Renal cortex interstitium (tissue), 11 donors: ENCODE data around the gene IGSF21. TPM values are rescaled to one million over a fixed set of nuclear protein-coding genes. Genes with fewer than 3 reads are reported as not detected.

ENCODE experiments used
- DNase-seq, 11 donors: peaks; one replicate each; pipeline ENCODE4 v3.0.0-alpha.2; 2013; ENCODE audit warnings: low read depth in 9 of 11, low spot score in 4 of 11; ENCODE audit errors: extremely low read depth in 1 of 11
- polyA plus RNA-seq, 3 donors: library from polyadenylated mRNA; unstranded; fragments of 120-200 nt; gene quantifications; one replicate each; pipeline ENCODE4 v1.2.1, GENCODE V29; 2013; ENCODE audit not compliant: insufficient read length in 3 of 3

The IGSF21 gene
- polyA plus RNA-seq, 3 donors = 0.22 to 0.26 (median 0.26) TPM

DNA sequence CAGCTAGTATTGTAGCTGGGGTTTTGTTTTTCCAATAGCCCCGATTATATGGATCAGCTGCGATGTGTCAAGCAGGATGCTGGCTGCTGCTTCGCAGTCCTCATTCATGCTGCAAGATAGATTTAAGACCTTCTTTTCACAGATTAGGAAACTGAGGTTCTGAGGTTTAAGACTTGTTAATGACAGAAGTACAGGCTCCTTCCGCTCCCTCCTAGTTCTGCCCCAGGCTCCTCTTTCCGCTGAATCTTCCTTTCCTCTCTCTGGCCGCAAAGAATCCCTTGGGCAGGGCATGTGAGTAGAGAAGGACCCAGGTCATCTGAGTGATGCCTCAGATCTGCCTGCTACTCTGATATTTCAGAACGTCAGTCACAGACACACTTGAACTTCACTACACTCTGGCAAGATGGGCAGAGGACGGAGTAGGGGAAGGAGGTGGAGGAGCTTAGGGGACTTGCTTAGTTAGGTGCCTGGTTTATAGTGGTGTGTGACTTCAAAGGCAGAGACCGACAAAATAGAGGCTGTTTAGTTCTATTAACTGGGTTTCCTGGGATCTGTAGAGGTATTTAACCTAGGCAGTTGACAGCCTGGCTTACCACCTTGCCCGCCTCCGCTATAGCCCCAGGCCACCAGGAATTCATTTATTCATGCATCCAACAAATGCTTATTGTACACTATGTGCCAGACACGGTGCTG, 4.2 kb downstream of the IGSF21 start:
- no peak for DNase-seq

GRCh38 chr1:18112611-18113010, 5.0 kb downstream of the IGSF21 start:
- DNase-seq = no peak

DNA sequence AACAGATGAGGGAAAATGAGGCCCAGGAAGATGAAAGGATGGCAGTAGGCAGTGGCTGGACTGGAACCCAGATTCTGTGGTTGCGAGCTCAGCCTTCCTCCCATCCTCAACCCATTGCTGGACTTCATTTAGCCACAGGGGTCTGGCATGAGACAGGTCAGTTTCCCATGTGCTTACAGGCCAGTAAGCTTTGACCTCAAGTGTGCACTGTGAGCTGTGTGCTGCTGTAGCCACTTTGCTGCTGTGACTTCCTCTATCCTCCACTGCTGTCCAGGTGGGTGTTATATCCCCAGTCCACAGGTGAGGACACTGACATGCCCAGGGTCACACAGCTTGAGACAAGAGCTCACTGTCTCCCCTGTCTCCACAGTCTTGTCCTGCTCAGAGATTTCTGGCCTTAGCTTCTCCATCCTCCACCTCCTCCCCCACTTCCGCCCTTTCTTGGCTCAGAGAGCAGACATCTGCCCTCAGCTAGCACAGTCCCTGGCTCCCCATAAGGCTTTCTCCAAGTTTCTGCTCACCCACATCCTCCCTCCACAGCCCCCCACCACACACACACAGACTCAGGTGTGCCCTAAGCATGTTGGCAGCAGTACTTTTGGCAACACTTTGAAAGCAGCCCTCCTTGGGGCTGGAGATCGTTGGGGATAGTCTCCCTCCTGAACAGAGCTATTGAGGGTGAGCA, 7.3 kb downstream of the IGSF21 start:
- no peak for DNase-seq

DNA sequence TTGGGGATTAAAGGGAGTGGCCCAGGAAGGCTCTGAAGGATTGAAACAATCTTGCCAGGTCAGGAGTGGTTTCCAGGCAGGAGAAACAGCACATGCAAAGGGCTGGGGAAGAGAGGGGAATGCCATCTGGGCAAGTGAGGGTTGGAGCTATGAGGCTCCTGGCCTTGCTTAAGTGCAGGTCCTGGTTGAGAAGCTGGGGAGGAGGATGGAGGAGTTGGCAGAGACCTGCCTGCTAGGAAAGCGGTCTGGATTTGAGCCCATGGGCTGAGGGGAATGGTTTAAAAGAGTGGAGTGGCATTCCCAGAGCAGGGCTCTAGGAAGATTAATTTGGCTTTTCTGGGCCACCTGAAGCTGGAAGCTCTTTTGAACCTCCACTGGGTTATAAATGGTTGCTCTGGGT, 9.2 kb downstream of the IGSF21 start:
- DNase-seq = no peak

DNA sequence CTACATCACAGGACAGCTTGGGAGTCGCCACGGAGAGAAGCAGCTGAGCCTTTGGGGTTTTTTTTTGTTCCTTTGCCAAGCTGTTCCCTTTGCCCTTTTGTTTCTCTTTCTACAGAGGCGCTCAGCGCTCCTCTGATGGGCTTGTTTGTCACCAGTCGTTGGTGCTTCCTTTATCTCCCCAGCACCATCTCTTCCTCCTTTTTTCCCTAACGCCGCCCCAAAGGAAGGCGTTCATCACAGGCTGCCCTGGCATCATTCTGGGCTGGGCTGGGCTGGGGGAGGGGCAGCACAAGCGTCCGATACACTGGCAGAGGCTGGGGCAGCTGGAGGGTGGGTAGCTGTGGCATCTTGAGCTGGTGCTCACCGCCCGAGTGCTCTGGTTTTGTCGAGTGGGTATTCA, 10.5 kb downstream of the IGSF21 start:
- DNase-seq = no peak

DNA sequence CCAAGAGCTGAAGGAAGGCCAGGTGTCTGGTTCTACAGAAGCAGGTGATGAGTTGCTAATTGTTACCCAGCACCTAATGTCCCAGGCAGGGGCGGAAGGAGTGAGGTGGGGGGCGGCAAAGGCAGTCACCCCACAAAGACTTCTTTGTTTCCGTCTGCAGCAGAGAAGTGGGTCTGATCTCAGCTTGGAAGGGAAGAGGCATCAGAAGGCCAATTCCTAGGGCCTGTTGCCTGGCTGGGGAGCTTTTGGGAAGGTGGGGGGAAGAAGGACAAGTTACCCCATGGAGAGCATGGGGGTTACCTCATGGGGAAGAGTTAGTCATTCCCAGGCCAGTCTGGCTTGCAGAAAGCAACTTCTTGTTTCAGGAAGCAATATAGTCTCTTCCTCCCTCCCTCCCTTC, 10.9 kb downstream of the IGSF21 start:
- no peak for DNase-seq

DNA sequence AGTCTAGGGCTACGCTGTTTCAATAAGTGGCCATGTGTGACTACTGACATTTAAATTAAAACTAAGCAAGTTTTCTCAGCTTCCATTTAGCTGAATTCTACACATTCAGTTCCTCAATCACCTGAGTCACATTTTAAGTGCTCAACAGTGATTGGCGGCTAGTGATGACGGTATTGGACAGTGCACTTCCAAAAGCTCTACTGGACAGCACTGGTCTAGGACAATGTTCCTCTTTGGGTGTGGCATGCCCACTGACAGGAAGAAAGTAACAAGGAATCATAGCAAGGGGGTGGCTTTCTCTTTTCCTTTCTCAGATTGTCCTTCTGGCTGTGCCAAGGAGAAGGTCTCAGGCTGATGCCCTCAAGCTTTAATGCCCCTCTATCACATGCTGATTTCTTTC, 11.7 kb downstream of the IGSF21 start:
- DNase-seq = no peak

- DNase-seq = no peak
These were observed 12.3 kb downstream of the IGSF21 start for GRCh38 chr1:18119771-18120377.

GRCh38 chr1:18120638-18121037, 13.0 kb downstream of the IGSF21 start:
- no peak for DNase-seq

DNA sequence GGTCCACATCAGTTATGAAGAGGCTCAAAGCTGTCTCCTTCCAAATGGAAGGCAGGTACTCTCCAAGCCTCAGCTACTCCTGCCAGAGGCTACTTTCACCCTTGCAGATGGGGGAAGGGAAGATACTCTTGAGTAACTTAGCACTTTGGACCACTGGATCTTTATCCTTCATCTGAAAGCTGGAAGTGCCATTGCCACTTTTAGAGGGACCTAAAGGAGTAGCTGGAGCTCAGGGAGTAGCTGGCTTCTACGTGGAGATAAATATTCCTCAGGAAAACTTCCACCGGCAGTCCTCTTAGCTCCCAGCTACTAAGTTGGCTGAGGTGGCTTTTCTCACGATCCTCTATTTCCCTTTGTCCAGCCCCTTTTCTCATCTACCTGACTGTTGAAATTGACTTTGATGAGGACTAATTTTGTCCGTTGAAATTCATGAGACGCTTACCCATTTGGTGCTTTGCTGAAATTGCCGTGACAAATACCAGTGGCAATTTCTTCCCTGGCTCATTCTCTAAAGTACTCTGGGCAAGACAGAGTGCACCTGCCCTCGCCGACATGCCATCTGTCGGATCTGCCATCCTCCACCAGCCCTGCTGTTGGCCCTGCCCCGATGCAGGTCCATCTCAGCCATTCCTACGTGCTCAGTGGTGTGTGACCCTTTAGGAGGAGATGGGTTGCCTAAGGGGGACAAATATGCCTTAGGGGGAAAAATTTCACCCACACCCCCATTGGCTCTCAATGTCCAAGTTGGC, 13.6 kb downstream of the IGSF21 start:
- no peak for DNase-seq

- no peak for DNase-seq
These were observed 15.9 kb downstream of the IGSF21 start for GRCh38 chr1:18123467-18123992.

- DNase-seq = no peak
These were observed 17.4 kb downstream of the IGSF21 start for GRCh38 chr1:18124977-18125376.

DNA sequence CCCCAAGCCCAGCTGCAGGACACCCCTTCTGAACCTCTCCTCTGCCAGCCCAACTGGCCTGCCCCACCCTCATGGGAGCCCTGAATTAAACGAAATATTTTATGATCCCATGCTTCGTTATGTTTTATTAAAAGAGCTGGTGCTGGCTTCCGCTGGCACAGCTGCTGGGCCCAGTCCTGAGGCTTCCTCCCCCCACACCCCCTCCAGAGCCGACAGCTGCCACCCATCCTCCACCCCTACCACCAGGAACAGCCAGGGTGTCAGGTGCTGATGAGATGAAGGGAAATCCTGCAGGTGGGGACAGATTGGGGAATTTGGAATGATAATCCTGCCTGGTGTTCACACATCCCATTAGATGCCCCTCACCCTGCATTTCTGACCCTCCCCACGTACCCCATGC, 19.0 kb downstream of the IGSF21 start:
- no peak for DNase-seq

GRCh38 chr1:18128298-18128697, 20.7 kb downstream of the IGSF21 start:
- no peak for DNase-seq

GRCh38 chr1:18130356-18130755, 22.8 kb downstream of the IGSF21 start:
- no peak for DNase-seq

DNA sequence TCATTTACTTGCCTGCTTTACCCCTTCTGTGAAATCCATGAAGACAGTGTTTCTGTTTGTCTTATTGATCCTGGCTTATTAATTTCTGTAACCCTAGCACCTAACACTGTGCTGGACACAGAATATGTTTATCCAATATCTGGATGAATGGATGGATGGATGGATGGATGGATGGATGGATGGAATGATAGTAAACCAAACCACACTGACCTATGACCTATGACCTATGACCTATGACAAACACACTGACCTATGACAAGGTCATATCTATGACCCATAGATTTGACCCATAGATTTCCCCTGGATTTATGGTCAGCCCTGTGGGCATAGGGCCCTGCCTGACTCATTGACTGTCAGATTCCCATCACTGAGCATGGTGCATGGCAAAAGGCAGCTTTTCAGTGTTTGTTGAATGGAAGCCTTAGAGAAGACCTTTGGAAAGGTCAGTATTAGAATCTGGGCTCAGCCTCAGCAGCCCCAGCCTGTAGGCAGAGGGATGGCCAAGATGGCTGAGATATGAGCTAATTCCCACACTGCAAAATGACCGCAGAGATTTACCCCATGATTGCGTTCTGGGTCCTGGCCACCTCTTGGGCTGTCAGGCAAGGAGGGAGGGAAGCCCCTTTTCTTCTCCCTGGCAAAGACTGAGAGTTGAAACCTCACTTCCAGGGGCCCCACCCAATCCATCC, 24.6 kb downstream of the IGSF21 start:
- DNase-seq = no peak

DNA sequence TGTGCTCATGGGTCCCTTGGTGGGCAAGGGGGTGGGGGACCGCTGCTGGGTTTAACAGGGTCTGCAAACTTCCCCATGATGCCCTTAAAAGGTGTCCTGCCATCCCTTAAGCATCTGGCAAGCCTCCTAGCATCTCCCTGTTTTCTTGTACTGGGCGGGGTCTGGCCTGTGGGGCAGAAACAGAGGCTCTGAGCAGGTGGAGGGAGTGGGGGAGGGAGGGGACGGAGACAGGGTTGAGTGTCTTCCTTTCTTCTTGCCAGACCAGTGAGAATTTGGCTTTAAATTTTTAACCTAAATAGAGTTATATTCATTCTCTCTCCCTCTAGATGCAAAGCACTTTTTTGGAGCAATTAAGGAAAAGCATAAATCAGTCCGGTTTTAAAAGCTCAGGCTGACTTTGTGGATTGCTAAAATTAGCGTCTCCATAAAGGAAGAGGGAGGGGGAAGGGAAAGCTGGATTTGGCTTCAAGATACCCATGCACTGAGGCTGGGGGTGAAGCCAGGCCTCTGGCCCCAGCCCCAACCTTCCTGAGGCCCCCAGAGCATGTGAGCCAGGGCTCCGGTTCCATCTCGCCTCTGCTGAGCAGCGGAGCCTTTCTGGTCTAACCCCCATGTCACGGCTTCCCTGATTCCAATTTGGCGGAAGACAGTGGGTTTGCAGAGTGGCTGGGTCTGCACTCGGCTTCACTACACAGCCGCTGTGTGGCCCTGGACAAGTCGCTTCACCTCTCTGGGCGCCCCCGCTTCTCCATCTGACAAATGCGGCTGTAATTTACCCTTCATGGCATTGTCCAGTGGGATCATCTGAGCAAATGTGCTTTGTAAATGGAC, 25.3 kb downstream of the IGSF21 start:
- peak in 5 of 11 donors; percentile 24 to 48 (median 40) for DNase-seq

GRCh38 chr1:18134324-18135046, 26.9 kb downstream of the IGSF21 start:
- no peak for DNase-seq
